SK-N-SH (cell line): ENCODE results near the gene VPS25.

Experiments
- CTCF ChIP-seq: fragments of 200-600 bp; sonication (generic); IDR thresholded peaks from 2 replicates; pipeline ENCODE4 v1.6.1; 2017; ENCODE audit warnings: antibody characterized with exemption, mild to moderate bottlenecking, moderate library complexity
- EP300 ChIP-seq, 2 experiments: IDR thresholded peaks; 2 replicates each; pipeline versions ENCODE4 v1.4.0 to v1.6.1; 2012; ENCODE audit warnings: borderline replicate concordance in 1 of 2, low read depth in 1 of 2, low read length in 1 of 2
- EZH2phosphoT487 ChIP-seq: fragments of 200-600 bp; sonication (generic); IDR thresholded peaks from 2 replicates; pipeline ENCODE4 v1.6.1; 2017; ENCODE audit warnings: low read depth, mixed run types, mild to moderate bottlenecking, antibody characterized with exemption, moderate library complexity, borderline replicate concordance
- FOXM1 ChIP-seq: IDR thresholded peaks from 2 replicates; pipeline ENCODE4 v1.4.0; 2012; ENCODE audit warnings: low read depth, mild to moderate bottlenecking
- MXI1 ChIP-seq: IDR thresholded peaks from 2 replicates; pipeline ENCODE4 v1.6.1; 2012; ENCODE audit warnings: mild to moderate bottlenecking, low read depth, low read length, improper control_type of control experiment
- POLR2AphosphoS5 ChIP-seq: IDR thresholded peaks from 2 replicates; pipeline ENCODE4 v1.6.1; 2012; ENCODE audit warnings: low read depth, low read length
- RFX5 ChIP-seq: IDR thresholded peaks from 2 replicates; pipeline ENCODE4 v1.6.1; 2012; ENCODE audit warnings: mild to moderate bottlenecking, improper control_type of control experiment, low read length
- TAF1 ChIP-seq: IDR thresholded peaks from 2 replicates; pipeline ENCODE4 v1.6.1; 2012; ENCODE audit warnings: low read depth, mild to moderate bottlenecking, low read length, moderate library complexity, borderline replicate concordance
- TEAD4 ChIP-seq: IDR thresholded peaks from 2 replicates; pipeline ENCODE4 v1.4.0; 2012; ENCODE audit warnings: mild to moderate bottlenecking, borderline replicate concordance; ENCODE audit not compliant: insufficient read depth

- no peak for TF ChIP-seq CTCF
- TF ChIP-seq RFX5: no peak
- no peak for TF ChIP-seq TEAD4
- TF ChIP-seq EZH2phosphoT487: no peak
- no peak for TF ChIP-seq MXI1
- no peak for TF ChIP-seq EP300 (IDR thresholded peaks at IDR 0.05; ENCODE audit: borderline replicate concordance in 1 of 2, low read depth in 1 of 2, low read length in 1 of 2)
- 0 out of 2 replicates have a peak, but pooled peaks have one; percentile 10 for TF ChIP-seq POLR2AphosphoS5
- no peak for TF ChIP-seq FOXM1
- TF ChIP-seq TAF1: no peak
Observed at GRCh38 chr17:42797067-42798007, 24.1 kb downstream of the VPS25 start.
